Coronary artery (tissue), 2 donors: ENCODE data around the gene PSMG4.
A peak's percentile ranks its signal among the peaks of the same experiment; 100 is the strongest.

Experiments
- DNase-seq: peaks from one replicate; pipeline ENCODE4 v3.0.0-alpha.2; 2017; ENCODE audit warnings: low spot score
- H3K27ac ChIP-seq, 2 donors: fragments of 200-600 bp; sonication (generic); one replicate each; pipeline ENCODE4 v1.5.1; 2016 to 2019
- H3K4me3 ChIP-seq: fragments of 200-600 bp; sonication (generic); 2 replicates; pipeline ENCODE4 v1.5.1; 2016; ENCODE audit warnings: mild to moderate bottlenecking, moderate library complexity
- TF ChIP-seq, protein P1 (sequence below): fragments of 200-600 bp; sonication (generic); IDR thresholded peaks from one replicate; pipeline ENCODE4 v1.5.1; 2019; ENCODE audit warnings: antibody characterized with exemption

The PSMG4 gene

DNA sequence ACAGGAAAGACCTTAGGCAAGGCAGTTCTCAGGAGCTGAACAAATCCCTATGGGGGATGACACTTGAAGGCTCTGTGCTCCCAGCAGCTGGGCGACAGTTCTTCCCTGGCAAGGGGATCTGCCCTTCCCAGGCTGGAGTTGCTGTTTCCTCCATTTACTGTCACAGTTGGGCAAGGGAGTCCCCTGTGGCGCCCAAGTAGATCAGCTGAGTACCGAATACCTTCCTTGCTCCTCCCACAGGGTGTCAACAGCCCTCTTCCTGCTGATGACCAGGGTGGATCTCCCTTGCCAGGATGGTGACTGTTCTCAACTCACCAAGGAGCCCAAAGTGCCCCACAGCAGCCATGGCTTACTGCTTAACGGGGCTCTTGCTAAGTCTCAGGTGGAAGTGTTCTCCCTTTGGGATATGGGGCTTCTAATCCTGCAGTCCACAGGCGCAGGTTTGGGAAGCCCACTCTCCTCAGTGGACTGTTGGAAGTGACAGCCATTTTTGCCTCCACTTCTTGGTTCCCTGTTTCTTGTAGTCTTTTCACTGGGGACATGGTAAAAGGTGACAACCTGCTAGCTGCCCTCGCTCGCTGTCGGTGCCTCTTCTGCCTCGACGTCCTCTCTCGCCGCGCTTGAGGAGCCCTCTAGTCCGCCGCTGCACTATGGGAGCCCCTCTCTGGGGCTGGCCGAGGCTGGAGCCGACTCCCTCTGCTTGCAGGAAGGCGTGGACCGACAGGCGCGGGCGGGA lies 5.7 kb upstream of the PSMG4 start:
- Histone ChIP-seq H3K4me3 (no peak overlapping the region), H3K27ac (no peak overlapping the region)
- TF ChIP-seq, protein P1, sequence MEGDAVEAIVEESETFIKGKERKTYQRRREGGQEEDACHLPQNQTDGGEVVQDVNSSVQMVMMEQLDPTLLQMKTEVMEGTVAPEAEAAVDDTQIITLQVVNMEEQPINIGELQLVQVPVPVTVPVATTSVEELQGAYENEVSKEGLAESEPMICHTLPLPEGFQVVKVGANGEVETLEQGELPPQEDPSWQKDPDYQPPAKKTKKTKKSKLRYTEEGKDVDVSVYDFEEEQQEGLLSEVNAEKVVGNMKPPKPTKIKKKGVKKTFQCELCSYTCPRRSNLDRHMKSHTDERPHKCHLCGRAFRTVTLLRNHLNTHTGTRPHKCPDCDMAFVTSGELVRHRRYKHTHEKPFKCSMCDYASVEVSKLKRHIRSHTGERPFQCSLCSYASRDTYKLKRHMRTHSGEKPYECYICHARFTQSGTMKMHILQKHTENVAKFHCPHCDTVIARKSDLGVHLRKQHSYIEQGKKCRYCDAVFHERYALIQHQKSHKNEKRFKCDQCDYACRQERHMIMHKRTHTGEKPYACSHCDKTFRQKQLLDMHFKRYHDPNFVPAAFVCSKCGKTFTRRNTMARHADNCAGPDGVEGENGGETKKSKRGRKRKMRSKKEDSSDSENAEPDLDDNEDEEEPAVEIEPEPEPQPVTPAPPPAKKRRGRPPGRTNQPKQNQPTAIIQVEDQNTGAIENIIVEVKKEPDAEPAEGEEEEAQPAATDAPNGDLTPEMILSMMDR: no peak
- peak; percentile 65 for DNase-seq

- Histone ChIP-seq H3K4me3 (no peak overlapping the region), H3K27ac (no peak overlapping the region)
- DNase-seq: peak; percentile 69
- TF ChIP-seq, protein P1: no peak
Observed at GRCh38 chr6:3253597-3253961, 5.2 kb upstream of the PSMG4 start.

GRCh38 chr6:3258201-3258600 lies 546 bp upstream of the PSMG4 start:
- DNase-seq: peak; percentile 68
- TF ChIP-seq, protein P1: no peak
- H3K27ac ChIP-seq: peak overlapping the region; percentile 64 to 86
- H3K4me3 ChIP-seq: peak overlapping the region; percentile 99

GRCh38 chr6:3259491-3259958 lies 778 bp downstream of the PSMG4 start:
- DNase-seq: no peak
- TF ChIP-seq, protein P1: no peak
- Histone ChIP-seq H3K4me3 (peak overlapping the region; percentile 99), H3K27ac (peak overlapping the region; percentile 64 to 86)

DNA sequence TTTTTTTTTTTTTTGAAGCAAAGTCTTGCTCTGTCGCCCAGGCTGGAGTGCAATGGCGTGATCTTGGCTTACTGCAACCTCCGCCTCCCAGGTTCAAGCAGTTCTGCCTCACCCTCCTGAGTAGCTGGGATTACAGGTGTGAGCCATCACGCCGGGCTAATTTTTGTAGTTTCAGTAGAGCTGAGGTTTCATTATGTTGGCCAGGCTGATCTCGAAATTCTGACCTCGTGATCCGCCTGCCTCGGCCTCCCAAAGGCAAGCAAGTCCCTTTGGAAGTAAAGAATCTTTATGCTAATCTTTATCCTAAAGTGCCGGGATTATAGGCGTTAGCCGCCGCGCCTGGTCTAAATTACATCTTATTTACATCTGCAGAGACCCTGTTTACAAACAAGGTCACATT lies 1.5 kb downstream of the PSMG4 start:
- H3K27ac ChIP-seq: no peak overlapping the region
- peak overlapping the region; percentile 1 for H3K4me3 ChIP-seq
- DNase-seq: no peak
- TF ChIP-seq, protein P1: no peak

- no peak for DNase-seq
- H3K4me3 ChIP-seq: peak overlapping the region; percentile 1
- H3K27ac ChIP-seq: no peak overlapping the region
- TF ChIP-seq, protein P1: no peak
Observed at GRCh38 chr6:3260772-3261517, 2.2 kb downstream of the PSMG4 start.

DNA sequence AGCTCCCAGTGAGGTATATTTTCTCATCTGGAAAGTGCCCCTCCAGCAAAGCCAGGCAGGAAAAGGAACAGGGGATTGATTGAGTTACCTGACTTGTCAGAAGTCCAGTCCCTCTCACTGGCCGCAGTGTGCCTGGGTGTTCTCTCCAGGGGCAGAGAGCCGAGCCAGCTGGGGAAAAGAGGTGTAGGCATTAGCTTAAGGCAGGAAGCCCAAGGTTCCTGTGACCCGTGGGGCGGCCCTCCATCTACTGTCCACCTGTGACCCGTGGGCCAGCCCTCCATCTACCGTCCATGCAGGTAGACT lies 2.7 kb downstream of the PSMG4 start:
- no peak overlapping the region for H3K4me3 ChIP-seq
- TF ChIP-seq, protein P1: no peak

More for the DNA sequence above, 2.7 kb downstream of the PSMG4 start:
- no peak for DNase-seq
- H3K27ac ChIP-seq: no peak overlapping the region
